Fibroblast of pulmonary artery (primary cell): ENCODE measurements around the gene ARHGEF28.

Source experiments
- DNase-seq: peaks from one replicate; pipeline ENCODE4 v3.0.0-alpha.2; 2010; ENCODE audit warnings: low read depth
- H3K4me3 ChIP-seq: replicated peaks from 2 replicates; pipeline ENCODE4 v1.5.1; 2011; ENCODE audit warnings: low read depth, mild to moderate bottlenecking, control low read depth, low read length, moderate library complexity
- TF ChIP-seq, protein P1 (sequence below): IDR thresholded peaks from 2 replicates; pipeline ENCODE4 v1.5.1; 2011; ENCODE audit warnings: mild to moderate bottlenecking, control low read depth, low read length, inconsistent platforms; ENCODE audit errors: missing control alignments

The ARHGEF28 gene

GRCh38 chr5:73823508-73823925 is 197.5 kb downstream of the ARHGEF28 start:
- TF ChIP-seq, protein P1, sequence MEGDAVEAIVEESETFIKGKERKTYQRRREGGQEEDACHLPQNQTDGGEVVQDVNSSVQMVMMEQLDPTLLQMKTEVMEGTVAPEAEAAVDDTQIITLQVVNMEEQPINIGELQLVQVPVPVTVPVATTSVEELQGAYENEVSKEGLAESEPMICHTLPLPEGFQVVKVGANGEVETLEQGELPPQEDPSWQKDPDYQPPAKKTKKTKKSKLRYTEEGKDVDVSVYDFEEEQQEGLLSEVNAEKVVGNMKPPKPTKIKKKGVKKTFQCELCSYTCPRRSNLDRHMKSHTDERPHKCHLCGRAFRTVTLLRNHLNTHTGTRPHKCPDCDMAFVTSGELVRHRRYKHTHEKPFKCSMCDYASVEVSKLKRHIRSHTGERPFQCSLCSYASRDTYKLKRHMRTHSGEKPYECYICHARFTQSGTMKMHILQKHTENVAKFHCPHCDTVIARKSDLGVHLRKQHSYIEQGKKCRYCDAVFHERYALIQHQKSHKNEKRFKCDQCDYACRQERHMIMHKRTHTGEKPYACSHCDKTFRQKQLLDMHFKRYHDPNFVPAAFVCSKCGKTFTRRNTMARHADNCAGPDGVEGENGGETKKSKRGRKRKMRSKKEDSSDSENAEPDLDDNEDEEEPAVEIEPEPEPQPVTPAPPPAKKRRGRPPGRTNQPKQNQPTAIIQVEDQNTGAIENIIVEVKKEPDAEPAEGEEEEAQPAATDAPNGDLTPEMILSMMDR = no peak
- DNase-seq = peak; percentile 48
- H3K4me3 ChIP-seq = no peak overlapping the region

DNA sequence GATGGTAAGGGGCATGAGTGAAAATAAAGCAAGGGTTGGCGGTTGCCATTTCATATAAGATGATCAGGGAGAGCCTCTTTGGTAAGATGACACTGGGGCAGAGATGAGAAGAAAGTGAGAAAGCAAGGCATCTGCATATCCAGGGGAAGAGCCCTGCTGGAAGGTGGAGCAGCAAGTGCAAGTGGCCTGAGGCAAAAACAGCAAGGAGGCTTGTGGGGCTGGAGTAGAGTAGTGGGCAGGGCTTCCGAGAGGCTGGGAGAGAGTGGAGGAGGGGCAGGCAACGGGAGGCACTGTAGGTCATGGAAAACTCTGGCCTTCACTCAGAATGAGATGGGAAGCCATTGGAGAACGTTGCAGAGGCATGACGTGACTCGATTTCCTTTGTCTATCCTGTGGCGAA is 199.2 kb downstream of the ARHGEF28 start:
- no peak overlapping the region for H3K4me3 ChIP-seq
- no peak for DNase-seq
- TF ChIP-seq, protein P1 = no peak

- TF ChIP-seq, protein P1 = no peak
- no peak for DNase-seq
- no peak overlapping the region for H3K4me3 ChIP-seq
Observed at GRCh38 chr5:73825736-73826135, 199.7 kb downstream of the ARHGEF28 start.

DNA sequence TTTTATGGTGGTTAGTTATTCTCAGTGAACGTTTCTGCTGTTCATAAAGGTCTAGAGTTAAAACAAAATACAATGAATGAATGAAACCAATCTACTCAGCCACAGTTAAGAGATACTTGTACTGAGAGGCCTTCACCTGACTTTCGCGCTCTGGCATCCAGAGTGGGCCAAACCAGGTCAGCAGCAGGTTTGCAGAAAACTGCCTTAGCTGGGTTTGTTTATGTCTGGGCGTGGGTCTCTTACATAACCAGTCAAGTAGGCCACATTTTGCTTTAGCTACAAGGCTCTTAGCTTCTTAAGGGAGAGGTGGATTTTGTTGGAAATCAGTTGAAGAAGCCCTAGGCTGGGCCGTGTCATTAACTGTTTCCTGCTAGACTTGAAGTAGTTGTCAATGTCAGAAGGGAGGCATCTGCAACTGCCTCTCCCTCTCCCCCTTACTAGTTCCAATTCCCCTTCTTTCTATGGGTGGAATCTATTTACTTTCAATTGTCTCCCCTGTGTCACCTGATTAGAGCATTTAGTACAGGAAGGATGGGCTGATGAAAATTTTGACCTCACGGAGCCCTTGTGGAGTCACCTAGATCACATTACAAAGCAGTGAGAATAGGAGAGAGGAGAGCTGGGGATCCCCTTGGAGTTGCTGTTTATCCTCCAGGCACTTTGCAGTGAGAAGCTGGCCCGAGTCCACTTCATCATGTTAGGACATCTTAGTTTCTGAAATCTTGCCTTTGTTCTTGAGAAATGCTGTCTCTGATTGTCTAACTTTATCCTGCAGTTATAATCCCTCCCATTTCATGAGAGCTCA is 200.5 kb downstream of the ARHGEF28 start:
- DNase-seq = peak; percentile 71
- TF ChIP-seq, protein P1 = no peak
- no peak overlapping the region for H3K4me3 ChIP-seq

- H3K4me3 ChIP-seq = no peak overlapping the region
- TF ChIP-seq, protein P1 = no peak
- no peak for DNase-seq
Observed at GRCh38 chr5:73827106-73827450, 201.1 kb downstream of the ARHGEF28 start.

DNA sequence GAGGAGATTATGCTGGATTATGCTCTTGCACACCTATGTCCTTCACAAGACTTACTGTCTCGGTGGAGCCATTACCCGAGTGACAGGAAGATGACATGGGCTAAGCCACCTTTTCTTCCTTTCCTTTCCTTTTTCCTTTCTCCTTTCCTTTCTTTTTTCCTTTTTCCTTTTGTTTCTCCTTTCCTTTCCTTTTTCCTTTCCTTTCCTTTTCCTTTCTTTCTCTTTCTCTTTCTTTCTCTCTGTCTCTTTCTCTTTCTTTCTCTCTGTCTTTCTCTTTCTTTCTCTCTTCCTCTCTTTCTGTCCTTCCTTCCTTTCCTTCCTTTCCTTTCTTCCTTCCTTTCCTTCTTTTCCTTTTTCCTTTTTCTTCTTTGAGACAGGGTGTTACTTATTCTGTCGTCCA is 202.5 kb downstream of the ARHGEF28 start:
- no peak for DNase-seq

More for the DNA sequence above, 202.5 kb downstream of the ARHGEF28 start:
- TF ChIP-seq, protein P1 = no peak
- no peak overlapping the region for H3K4me3 ChIP-seq
